Measurements from ENCODE around the gene IL33. TPM values are rescaled to one million over a fixed set of nuclear protein-coding genes. Genes with fewer than 3 reads are reported as not detected.

Gene IL33
- total RNA-seq, 1 experiment from 2014 or later = 0.07 TPM

DNA sequence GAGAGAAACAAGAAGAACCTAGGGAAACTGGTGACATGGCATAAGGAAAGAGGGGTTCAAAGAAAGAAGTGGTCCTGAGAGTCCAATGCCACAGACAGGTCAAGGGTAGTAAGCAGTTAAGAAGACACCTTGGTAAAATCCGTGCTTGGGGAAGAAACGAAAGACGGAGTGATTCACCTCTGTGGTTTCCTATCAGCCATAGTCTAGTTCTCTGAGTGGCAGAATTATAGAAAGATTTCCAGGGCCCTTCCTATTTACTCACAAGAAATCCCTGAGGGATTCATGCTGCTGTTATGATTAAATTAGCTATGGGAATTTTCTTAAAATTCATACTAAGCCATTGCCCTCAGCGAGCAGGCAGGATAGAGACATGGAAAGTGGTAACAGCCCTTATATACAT is 31.7 kb downstream of the IL33 start:
- no peak for ATAC-seq
- ChIA-PET CTCF (no interaction called here), POLR2A (no interaction called here)

DNA sequence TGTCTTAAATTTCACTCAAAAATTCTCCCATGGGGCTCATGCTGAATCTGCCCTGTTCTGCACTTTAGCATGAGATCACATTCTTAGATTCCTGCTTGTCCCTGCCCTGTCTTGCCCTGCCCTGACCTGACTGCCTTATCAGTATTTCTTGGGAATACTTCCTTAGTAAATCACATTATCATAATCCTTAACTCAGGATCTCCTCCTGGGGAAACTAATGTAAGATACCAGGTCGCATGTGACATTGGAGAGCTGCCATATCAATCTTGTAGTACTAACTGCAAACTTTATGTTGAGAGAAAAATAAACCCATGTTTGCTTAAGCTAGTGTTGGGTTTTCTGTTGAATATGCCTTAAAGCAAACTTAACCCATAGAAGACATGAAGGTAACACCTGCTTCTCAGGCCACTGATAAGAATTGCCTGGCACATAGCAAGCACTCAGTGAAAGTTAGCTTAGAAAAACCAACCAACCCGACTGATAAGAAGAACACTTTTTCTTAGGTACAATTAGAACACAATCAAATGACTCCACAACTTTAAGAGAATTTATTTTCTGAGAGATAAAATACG is 53.3 kb downstream of the IL33 start:
- Mint-ChIP-seq H3K27ac (no peak overlapping the region), H3K36me3 (peaks cover 13% of the 10 kb centered on the region), H3K27me3 (ENCODE audit: low read depth) (no peaks in the 10 kb centered on the region), H3K4me1 (no peaks in the 10 kb centered on the region), H3K4me3 (no peak overlapping the region), H3K9me3 (peaks cover 22% of the 10 kb centered on the region)
- DNase-seq (ENCODE audit: low spot score) (no peak), ATAC-seq (no peak)
- TF ChIP-seq, protein P1, sequence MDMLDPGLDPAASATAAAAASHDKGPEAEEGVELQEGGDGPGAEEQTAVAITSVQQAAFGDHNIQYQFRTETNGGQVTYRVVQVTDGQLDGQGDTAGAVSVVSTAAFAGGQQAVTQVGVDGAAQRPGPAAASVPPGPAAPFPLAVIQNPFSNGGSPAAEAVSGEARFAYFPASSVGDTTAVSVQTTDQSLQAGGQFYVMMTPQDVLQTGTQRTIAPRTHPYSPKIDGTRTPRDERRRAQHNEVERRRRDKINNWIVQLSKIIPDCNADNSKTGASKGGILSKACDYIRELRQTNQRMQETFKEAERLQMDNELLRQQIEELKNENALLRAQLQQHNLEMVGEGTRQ (CRISPR knock-in tag; IDR thresholded peaks at IDR 0.05) = no peak
- TF ChIP-seq ZNF232 (CRISPR knock-in tag; IDR thresholded peaks at IDR 0.05) (no peak), TP53 (CRISPR knock-in tag; IDR thresholded peaks at IDR 0.05) (no peak), MYBL2 (CRISPR knock-in tag; IDR thresholded peaks at IDR 0.05) (no peak), SP1 (CRISPR knock-in tag; conservative IDR thresholded peaks at IDR 0.05) (no peak), CREM (CRISPR knock-in tag; IDR thresholded peaks at IDR 0.05) (no peak), TEAD1 (CRISPR knock-in tag; IDR thresholded peaks at IDR 0.05) (no peak), ZNF671 (CRISPR knock-in tag; IDR thresholded peaks at IDR 0.05) (no peak)
- TF ChIP-seq, protein P2, sequence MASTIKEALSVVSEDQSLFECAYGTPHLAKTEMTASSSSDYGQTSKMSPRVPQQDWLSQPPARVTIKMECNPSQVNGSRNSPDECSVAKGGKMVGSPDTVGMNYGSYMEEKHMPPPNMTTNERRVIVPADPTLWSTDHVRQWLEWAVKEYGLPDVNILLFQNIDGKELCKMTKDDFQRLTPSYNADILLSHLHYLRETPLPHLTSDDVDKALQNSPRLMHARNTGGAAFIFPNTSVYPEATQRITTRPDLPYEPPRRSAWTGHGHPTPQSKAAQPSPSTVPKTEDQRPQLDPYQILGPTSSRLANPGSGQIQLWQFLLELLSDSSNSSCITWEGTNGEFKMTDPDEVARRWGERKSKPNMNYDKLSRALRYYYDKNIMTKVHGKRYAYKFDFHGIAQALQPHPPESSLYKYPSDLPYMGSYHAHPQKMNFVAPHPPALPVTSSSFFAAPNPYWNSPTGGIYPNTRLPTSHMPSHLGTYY (CRISPR knock-in tag; IDR thresholded peaks at IDR 0.05) = no peak
- ChIA-PET CTCF (no interaction called here), POLR2A (no interaction called here)

More for the DNA sequence above, 31.7 kb downstream of the IL33 start:
- no peak overlapping the region for H3K27ac Mint-ChIP-seq
- H3K9me3 Mint-ChIP-seq = peaks cover 9% of the 10 kb centered on the region
- H3K36me3 Mint-ChIP-seq = no peaks in the 10 kb centered on the region
- no peak overlapping the region for H3K4me3 Mint-ChIP-seq
- H3K4me1 Mint-ChIP-seq = no peaks in the 10 kb centered on the region
- no peak for TF ChIP-seq ZNF425 (CRISPR knock-in tag; conservative IDR thresholded peaks at IDR 0.05)
- no peak for DNase-seq (ENCODE audit: low spot score)
- H3K27me3 Mint-ChIP-seq (ENCODE audit: low read depth) = no peaks in the 10 kb centered on the region; the same call in 1 of the 2 replicates

- POLR2A ChIA-PET = no interaction called here
- H3K36me3 Mint-ChIP-seq = no peaks in the 10 kb centered on the region
- H3K27ac Mint-ChIP-seq = no peak overlapping the region
- peaks cover 7% of the 10 kb centered on the region for H3K9me3 Mint-ChIP-seq
- no peaks in the 10 kb centered on the region for H3K27me3 Mint-ChIP-seq (ENCODE audit: low read depth)
- ATAC-seq (no peak), DNase-seq (ENCODE audit: low spot score) (no peak)
- TF ChIP-seq TP53 (CRISPR knock-in tag; IDR thresholded peaks at IDR 0.05) = no peak
- TF ChIP-seq GABPB1 (CRISPR knock-in tag; IDR thresholded peaks at IDR 0.05) = no peak
- TF ChIP-seq, protein P3, sequence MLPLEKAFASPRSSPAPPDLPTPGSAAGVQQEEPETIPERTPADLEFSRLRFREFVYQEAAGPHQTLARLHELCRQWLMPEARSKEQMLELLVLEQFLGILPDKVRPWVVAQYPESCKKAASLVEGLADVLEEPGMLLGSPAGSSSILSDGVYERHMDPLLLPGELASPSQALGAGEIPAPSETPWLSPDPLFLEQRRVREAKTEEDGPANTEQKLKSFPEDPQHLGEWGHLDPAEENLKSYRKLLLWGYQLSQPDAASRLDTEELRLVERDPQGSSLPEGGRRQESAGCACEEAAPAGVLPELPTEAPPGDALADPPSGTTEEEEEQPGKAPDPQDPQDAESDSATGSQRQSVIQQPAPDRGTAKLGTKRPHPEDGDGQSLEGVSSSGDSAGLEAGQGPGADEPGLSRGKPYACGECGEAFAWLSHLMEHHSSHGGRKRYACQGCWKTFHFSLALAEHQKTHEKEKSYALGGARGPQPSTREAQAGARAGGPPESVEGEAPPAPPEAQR (CRISPR knock-in tag; IDR thresholded peaks at IDR 0.05) = no peak
- no peak for TF ChIP-seq OVOL2 (CRISPR knock-in tag; IDR thresholded peaks at IDR 0.05; ENCODE audit: borderline replicate concordance)
- TF ChIP-seq TCF7 (CRISPR knock-in tag; IDR thresholded peaks at IDR 0.05; ENCODE audit: low read depth) = no peak
- TF ChIP-seq ZNF138 (CRISPR knock-in tag; conservative IDR thresholded peaks at IDR 0.05) = no peak
- TF ChIP-seq IRF1 (CRISPR knock-in tag; IDR thresholded peaks at IDR 0.05) = no peak
- TF ChIP-seq E2F5 (CRISPR knock-in tag; IDR thresholded peaks at IDR 0.05) = no peak
- no peak for TF ChIP-seq EMX1 (CRISPR knock-in tag; IDR thresholded peaks at IDR 0.05)
- no peak for TF ChIP-seq CDX4 (CRISPR knock-in tag; IDR thresholded peaks at IDR 0.05; ENCODE audit: borderline replicate concordance)
- H3K4me3 Mint-ChIP-seq = no peak overlapping the region
- CTCF ChIA-PET = no interaction called here
- H3K4me1 Mint-ChIP-seq = no peaks in the 10 kb centered on the region
Observed at GRCh38 chr9:6270896-6271295, 55.3 kb downstream of the IL33 start.

Measured in WTC11 (cell line).